Choroid plexus epithelial cell (primary cell): ENCODE data around the gene LRRC4C.
"Not testable (repeated sequence)": the region's sequence is repeated elsewhere in the genome, so short reads cannot be mapped to it uniquely, and the experiment has no call there.

Experiments used
- DNase-seq: peaks from one replicate; pipeline ENCODE4 v3.0.0-alpha.2; 2010; ENCODE audit warnings: low read depth
- H3K4me3 ChIP-seq: 2 replicates; pipeline ENCODE4 v1.5.1; 2011; ENCODE audit warnings: low read depth, mild to moderate bottlenecking, control low read depth, low read length, moderate library complexity
- CTCF ChIP-seq: conservative IDR thresholded peaks from 2 replicates; pipeline ENCODE4 v1.5.1; 2011; ENCODE audit warnings: low read depth, mild to moderate bottlenecking, control low read depth, inconsistent platforms, low read length, moderate library complexity

LRRC4C gene

GRCh38 chr11:40544162-40544561, 915.3 kb downstream of the LRRC4C start:
- no peak overlapping the region for H3K4me3 ChIP-seq
- no peak for DNase-seq
- no peak for TF ChIP-seq CTCF

- no peak for DNase-seq
- no peak overlapping the region for H3K4me3 ChIP-seq
- TF ChIP-seq CTCF, result no peak
Observed at GRCh38 chr11:40542821-40543220, 916.6 kb downstream of the LRRC4C start.

GRCh38 chr11:40537734-40538133, 921.7 kb downstream of the LRRC4C start:
- TF ChIP-seq CTCF, result no peak
- no peak overlapping the region for H3K4me3 ChIP-seq
- DNase-seq, result no peak

DNA sequence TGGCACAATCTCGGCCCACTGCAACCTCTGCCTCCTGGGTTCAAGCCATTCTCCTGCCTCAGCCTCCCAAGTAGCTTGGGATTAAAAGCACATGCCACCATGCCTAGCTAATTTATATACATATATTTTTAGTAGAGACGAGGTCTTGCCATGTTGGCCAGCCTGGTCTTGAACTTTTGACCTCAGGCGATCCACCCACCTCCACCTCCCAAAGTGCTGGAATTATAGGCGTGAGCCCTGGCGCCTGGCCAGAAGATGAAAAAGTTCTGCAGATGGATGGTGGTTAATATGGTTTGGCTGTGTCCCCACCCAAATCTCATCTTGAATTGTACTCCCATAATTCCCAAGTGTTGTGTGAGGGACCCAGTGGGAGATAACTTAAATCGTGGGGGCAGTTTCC, 937.4 kb downstream of the LRRC4C start:
- H3K4me3 ChIP-seq, DNase-seq: not testable (repeated sequence)

- DNase-seq, result no peak
- H3K4me3 ChIP-seq, result no peak overlapping the region
- no peak for TF ChIP-seq CTCF
Observed at GRCh38 chr11:40517122-40517521, 942.3 kb downstream of the LRRC4C start.

- peak; percentile 1 for DNase-seq
- no peak overlapping the region for H3K4me3 ChIP-seq
- no peak for TF ChIP-seq CTCF
Observed at GRCh38 chr11:40514124-40514523, 945.3 kb downstream of the LRRC4C start.

DNA sequence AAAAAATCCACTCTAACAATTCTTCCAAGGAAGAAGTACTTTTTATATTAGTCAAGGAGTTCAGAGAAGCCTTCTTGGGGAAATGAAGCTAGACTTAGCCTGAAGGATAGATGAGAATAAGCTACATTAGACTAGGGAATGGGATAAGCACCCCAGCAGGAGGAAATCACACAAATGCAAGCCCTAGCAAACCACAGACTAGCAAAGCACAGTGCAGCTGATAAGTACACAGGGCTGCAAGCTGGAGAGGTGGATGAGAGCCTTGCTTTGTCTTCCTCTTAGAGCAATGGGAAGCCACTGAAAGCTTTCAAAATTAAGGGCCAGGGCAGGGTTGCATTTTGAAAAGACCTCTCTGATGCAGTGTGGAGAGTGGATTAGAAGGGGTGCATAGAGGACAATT, 946.2 kb downstream of the LRRC4C start:
- H3K4me3 ChIP-seq, result no peak overlapping the region
- no peak for TF ChIP-seq CTCF
- DNase-seq, result no peak

- no peak for TF ChIP-seq CTCF
- H3K4me3 ChIP-seq, result no peak overlapping the region
- no peak for DNase-seq
Observed at GRCh38 chr11:40508303-40508702, 951.1 kb downstream of the LRRC4C start.
